ENCODE measurements around the gene ENO2.
A peak's percentile ranks its signal among the peaks of the same experiment; 100 is the strongest.
"Not testable (repeated sequence)": the region's sequence is repeated elsewhere in the genome, so short reads cannot be mapped to it uniquely, and the experiment has no call there.

ENO2 gene

GRCh38 chr12:6914246-6914946 lies at the start of gene ENO2:
ENO2 (plus strand) TSS chr12:6914580; CDS start chr12:6915833, 1,253 bp downstream.
- DNase-seq = peak; percentile 52

- DNase-seq = not testable (repeated sequence)
These were observed 49.1 kb upstream of the ENO2 start for GRCh38 chr12:6865307-6865706.

GRCh38 chr12:6866163-6866919 lies 48.0 kb upstream of the ENO2 start:
- DNase-seq = no peak

GRCh38 chr12:6866920-6867412 lies 47.4 kb upstream of the ENO2 start:
- no peak for DNase-seq

GRCh38 chr12:6867413-6868210 lies 46.8 kb upstream of the ENO2 start, which contains the start of gene TPI1:
TPI1 (plus strand) TSS chr12:6867531; CDS start chr12:6867567, 36 bp downstream.
- DNase-seq = peak; percentile 47

GRCh38 chr12:6868211-6869048 lies 46.0 kb upstream of the ENO2 start:
- DNase-seq = no peak

GRCh38 chr12:6869049-6870021 lies 45.0 kb upstream of the ENO2 start:
- peak; percentile 32 for DNase-seq

GRCh38 chr12:6870304-6870703 lies 44.1 kb upstream of the ENO2 start:
- DNase-seq = not testable (repeated sequence)

GRCh38 chr12:6871052-6871957 lies 43.1 kb upstream of the ENO2 start:
- DNase-seq = peak; percentile 60

- peak; percentile 62 for DNase-seq
These were observed 42.0 kb upstream of the ENO2 start for GRCh38 chr12:6872073-6873048.

GRCh38 chr12:6873094-6874014 lies 41.0 kb upstream of the ENO2 start, which contains the start of gene SPSB2:
SPSB2 (minus strand) TSS chr12:6873303; CDS start chr12:6872901, 402 bp downstream.
- DNase-seq = peak; percentile 86

- not testable (repeated sequence) for DNase-seq
These were observed 40.4 kb upstream of the ENO2 start for GRCh38 chr12:6874015-6874368.

- DNase-seq = not testable (repeated sequence)
These were observed 34.6 kb upstream of the ENO2 start for GRCh38 chr12:6879824-6880223.

- DNase-seq = no peak
These were observed 31.1 kb upstream of the ENO2 start for GRCh38 chr12:6883252-6883651.

GRCh38 chr12:6883683-6884082 lies 30.7 kb upstream of the ENO2 start:
- no peak for DNase-seq

- no peak for DNase-seq
These were observed 29.8 kb upstream of the ENO2 start for GRCh38 chr12:6884539-6884938.
